ENCODE results near the gene PNMA6A.
"Not testable (repeated sequence)": the region's sequence is repeated elsewhere in the genome, so short reads cannot be mapped to it uniquely, and the experiment has no call there.

Gene PNMA6A

DNA sequence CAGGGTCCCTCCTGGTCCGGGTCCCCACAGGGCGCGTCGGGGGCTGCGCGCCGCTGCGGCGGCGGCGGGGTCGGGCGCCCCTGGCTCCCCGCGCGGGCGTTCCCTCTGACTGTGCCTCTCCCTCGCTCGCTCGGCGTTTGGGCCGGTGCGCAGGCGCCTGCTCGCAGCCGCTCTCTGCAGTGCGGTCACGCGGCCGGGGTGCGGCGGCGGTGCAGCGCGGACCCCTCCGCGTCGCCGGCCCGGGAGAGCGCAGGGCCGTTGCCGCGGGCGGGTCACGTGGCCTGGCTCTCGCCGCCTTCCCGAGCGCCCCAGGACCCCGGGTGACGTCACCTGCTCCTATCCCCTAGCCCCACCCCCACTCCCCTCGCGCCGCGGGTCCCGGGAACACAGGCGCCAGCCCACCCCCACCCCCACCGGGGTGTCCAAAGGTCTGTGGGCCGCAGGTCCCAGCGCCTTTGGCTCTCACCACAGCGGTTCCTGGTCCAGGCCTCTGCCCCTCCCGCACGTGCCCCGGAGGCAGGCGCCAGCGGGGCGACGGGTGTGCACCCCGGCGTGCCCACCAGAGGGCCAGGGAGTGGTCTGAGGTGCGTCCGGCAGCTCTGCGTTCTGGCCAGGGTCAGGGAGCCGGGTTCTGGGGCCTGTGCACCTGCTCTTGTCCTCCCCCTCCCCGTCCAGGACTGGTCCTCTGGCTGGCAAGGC is 5.3 kb downstream of the PNMA6A start:
- DNase-seq = not testable (repeated sequence)

GRCh38 chrX:153083238-153083923 is 11.1 kb downstream of the PNMA6A start:
- not testable (repeated sequence) for DNase-seq

DNA sequence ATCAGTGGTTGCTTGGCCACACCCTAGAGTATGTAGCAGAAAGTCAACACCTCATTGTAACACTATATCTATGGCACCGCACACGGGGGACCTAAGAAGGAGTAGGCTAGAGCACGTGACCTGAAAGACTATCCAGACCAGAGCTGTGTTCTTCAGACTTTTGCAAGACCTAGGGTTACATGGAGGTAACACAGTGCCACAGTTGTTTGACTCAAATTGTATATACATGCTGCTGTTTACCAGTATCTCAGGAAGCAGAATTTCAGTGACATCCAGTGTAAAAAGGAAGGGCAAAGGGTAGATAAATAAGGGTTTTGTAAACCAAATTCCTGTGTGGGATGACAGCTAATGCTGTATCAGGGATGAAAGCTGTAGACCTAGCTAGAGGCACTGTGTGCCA is 30.2 kb downstream of the PNMA6A start:
- no peak for DNase-seq

DNA sequence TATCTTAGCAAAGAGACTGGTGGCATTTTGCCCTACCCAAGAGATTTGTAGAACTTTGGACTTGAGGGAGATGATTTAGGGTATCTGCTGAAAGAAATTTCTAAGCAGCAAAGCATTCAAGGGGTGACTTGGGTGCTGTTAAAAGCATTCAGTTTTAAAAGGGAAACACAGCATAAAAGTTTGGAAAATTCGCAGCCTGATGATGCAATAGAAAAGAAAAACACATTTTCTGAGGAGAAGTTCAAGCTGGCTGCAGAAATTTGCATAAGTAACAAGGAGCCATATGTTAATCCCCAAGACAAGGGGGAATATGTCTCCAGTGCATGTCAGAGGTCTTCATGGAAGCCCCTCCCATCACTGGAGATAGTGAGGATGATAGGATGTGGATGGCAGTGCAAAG is 32.7 kb downstream of the PNMA6A start:
- not testable (repeated sequence) for DNase-seq

DNA sequence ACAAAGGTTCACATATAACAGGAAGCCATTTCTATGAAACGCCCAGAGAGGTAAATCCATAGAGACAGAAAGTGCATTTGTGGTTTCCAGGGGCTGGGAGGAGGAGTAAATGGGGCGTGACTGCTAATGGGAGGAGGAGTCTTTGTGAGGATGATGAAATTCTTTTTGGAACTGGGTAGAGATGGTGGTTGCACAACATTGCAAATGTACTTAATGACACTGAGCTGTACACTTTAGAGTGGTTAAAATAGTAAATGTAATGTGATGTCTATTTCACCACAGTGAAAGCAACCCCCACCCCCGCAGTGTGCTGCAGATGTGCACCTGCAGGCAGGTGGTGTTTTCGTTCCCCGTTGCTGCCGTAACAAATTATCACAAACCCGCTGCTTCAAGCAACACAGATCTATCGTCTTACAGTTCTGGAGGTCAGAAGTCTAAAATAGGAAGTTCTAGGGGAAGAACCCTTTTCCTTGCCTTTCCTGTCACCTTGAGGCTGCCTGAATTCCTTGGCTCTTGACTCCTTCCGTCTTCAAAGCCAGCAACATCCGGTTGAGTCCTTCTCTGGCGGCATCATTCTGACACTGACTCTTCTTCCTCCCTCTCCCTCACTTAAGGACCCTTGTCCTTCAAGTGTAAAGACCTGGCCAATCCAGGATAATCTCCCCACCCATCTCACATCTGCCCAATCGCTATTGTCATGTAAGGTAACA is 34.0 kb downstream of the PNMA6A start:
- DNase-seq = not testable (repeated sequence)

GRCh38 chrX:153110735-153111134 is 38.5 kb downstream of the PNMA6A start:
- DNase-seq = not testable (repeated sequence)

GRCh38 chrX:153113851-153114250 is 41.6 kb downstream of the PNMA6A start:
- DNase-seq = not testable (repeated sequence)

GRCh38 chrX:153117754-153118153 is 45.5 kb downstream of the PNMA6A start:
- DNase-seq = not testable (repeated sequence)

GRCh38 chrX:153120230-153120629 is 48.0 kb downstream of the PNMA6A start:
- DNase-seq = not testable (repeated sequence)

GRCh38 chrX:153123468-153123867 is 51.2 kb downstream of the PNMA6A start:
- not testable (repeated sequence) for DNase-seq
